HEK293 (cell line): Measurements from ENCODE around the gene DLGAP5.
A peak's percentile ranks its signal among the peaks of the same experiment; 100 is the strongest.

ENCODE experiments used
- CTCF ChIA-PET: fragments of 350-600 bp; formaldehyde crosslinking; extraction: SDS; loops from one replicate; lab custom pipeline; 2021; ENCODE audit warnings: antibody characterized with exemption; lab: Yijun Ruan, JAX
- POLR2A ChIA-PET: fragments of 300-600 bp; formaldehyde crosslinking; extraction: SDS; loops from one replicate; lab custom pipeline; 2020; ENCODE audit warnings: antibody characterized with exemption, inconsistent platforms; lab: Yijun Ruan, JAX
- H3K27ac ChIP-seq: fragments of 200-500 bp; sonication (Bioruptor generic); 2 replicates; pipeline ENCODE4 v1.5.1; 2014; ENCODE audit warnings: low read depth, low read length, control low read depth, inconsistent platforms; ENCODE audit errors: extremely low read depth
- H3K36me3 ChIP-seq, 2 experiments: fragments of 200-500 bp in 1 of 2; sonication (Bioruptor generic) in 1 of 2; 1 replicate in 1 of 2; 2 replicates in 1 of 2; pipeline ENCODE4 v1.5.1; 2014 to 2017; ENCODE audit warnings: inconsistent platforms in 2 of 2, low read length in 2 of 2; ENCODE audit not compliant: control insufficient read depth in 2 of 2, insufficient read depth in 1 of 2
- H3K4me1 ChIP-seq: fragments of 200-500 bp; sonication (Bioruptor generic); 2 replicates; pipeline ENCODE4 v1.5.1; 2014; ENCODE audit warnings: mild to moderate bottlenecking, low read length, inconsistent platforms; ENCODE audit not compliant: control insufficient read depth, insufficient read depth
- H3K4me3 ChIP-seq: 2 replicates; pipeline ENCODE4 v1.5.1; 2011; ENCODE audit warnings: low read depth, mild to moderate bottlenecking, control low read depth, low read length, moderate library complexity
- H3K9me3 ChIP-seq: fragments of 200-500 bp; sonication (Bioruptor generic); 2 replicates; pipeline ENCODE4 v1.5.1; 2014; ENCODE audit warnings: low read depth, low read length, inconsistent platforms; ENCODE audit not compliant: control insufficient read depth, insufficient read depth
- GLI2 ChIP-seq: fragments of 450-650 bp; formaldehyde crosslinking; IDR thresholded peaks from 2 replicates; pipeline ENCODE4; 2017; ENCODE audit warnings: missing biosample characterization, missing genetic modification characterization, low read depth, borderline replicate concordance
- MZF1 ChIP-seq: fragments of 450-650 bp; formaldehyde crosslinking; IDR thresholded peaks from 2 replicates; pipeline ENCODE4 v1.5.1; 2017; ENCODE audit warnings: missing biosample characterization, missing genetic modification characterization, borderline replicate concordance
- ZBTB48 ChIP-seq: fragments of 450-650 bp; formaldehyde crosslinking; IDR thresholded peaks from 2 replicates; pipeline ENCODE4 v1.5.1; 2016; ENCODE audit warnings: missing biosample characterization, missing genetic modification characterization
- ZNF10 ChIP-seq: fragments of 450-650 bp; formaldehyde crosslinking; IDR thresholded peaks from 2 replicates; pipeline ENCODE4 v1.5.1; 2017; ENCODE audit warnings: missing biosample characterization, missing genetic modification characterization
- ZNF114 ChIP-seq: fragments of 450-650 bp; formaldehyde crosslinking; IDR thresholded peaks from 2 replicates; pipeline ENCODE4 v1.5.0; 2017; ENCODE audit warnings: missing biosample characterization, missing genetic modification characterization
- ZNF19 ChIP-seq: fragments of 450-650 bp; formaldehyde crosslinking; IDR thresholded peaks from 2 replicates; pipeline ENCODE4; 2016; ENCODE audit warnings: missing biosample characterization, missing genetic modification characterization, low read depth
- ZNF202 ChIP-seq: fragments of 450-650 bp; formaldehyde crosslinking; IDR thresholded peaks from 2 replicates; pipeline ENCODE4 v1.5.1; 2016; ENCODE audit warnings: missing biosample characterization, missing genetic modification characterization, borderline replicate concordance
- ZNF266 ChIP-seq: fragments of 450-650 bp; formaldehyde crosslinking; IDR thresholded peaks from 2 replicates; pipeline ENCODE4 v1.5.1; 2016; ENCODE audit warnings: missing biosample characterization, missing genetic modification characterization, low read depth
- ZNF274 ChIP-seq, 2 experiments: fragments of 200-500 bp in 1 of 2; fragments of 450-650 bp in 1 of 2; sonication (Bioruptor generic) in 1 of 2; formaldehyde crosslinking in 1 of 2; IDR thresholded peaks; 2 replicates each; pipeline versions ENCODE4 v1.5.1 to v1.6.1; 2014 to 2016; ENCODE audit warnings: borderline replicate concordance in 1 of 2, inconsistent platforms in 1 of 2, low read length in 1 of 2, missing biosample characterization in 1 of 2, missing genetic modification characterization in 1 of 2
- ZNF280D ChIP-seq: fragments of 450-650 bp; formaldehyde crosslinking; IDR thresholded peaks from 2 replicates; pipeline ENCODE4 v1.5.1; 2016; ENCODE audit warnings: missing biosample characterization, missing genetic modification characterization
- ZNF335 ChIP-seq: fragments of 450-650 bp; formaldehyde crosslinking; conservative IDR thresholded peaks from 2 replicates; pipeline ENCODE4 v1.5.1; 2016; ENCODE audit warnings: missing biosample characterization, missing genetic modification characterization
- ZNF366 ChIP-seq: fragments of 450-650 bp; formaldehyde crosslinking; conservative IDR thresholded peaks from 2 replicates; pipeline ENCODE4 v1.5.1; 2016; ENCODE audit warnings: missing biosample characterization, missing genetic modification characterization
- ZNF404 ChIP-seq: fragments of 450-650 bp; formaldehyde crosslinking; IDR thresholded peaks from 2 replicates; pipeline ENCODE4 v1.5.1; 2017; ENCODE audit warnings: missing biosample characterization, missing genetic modification characterization
- ZNF423 ChIP-seq: fragments of 450-650 bp; formaldehyde crosslinking; IDR thresholded peaks from 2 replicates; pipeline ENCODE4 v1.5.1; 2016; ENCODE audit warnings: missing biosample characterization, missing genetic modification characterization
- ZNF621 ChIP-seq: fragments of 450-650 bp; formaldehyde crosslinking; IDR thresholded peaks from 2 replicates; pipeline ENCODE4 v1.5.1; 2017; ENCODE audit warnings: missing biosample characterization, missing genetic modification characterization
- ZNF629 ChIP-seq: fragments of 450-650 bp; formaldehyde crosslinking; IDR thresholded peaks from 2 replicates; pipeline ENCODE4 v1.5.1; 2017; ENCODE audit warnings: missing biosample characterization, missing genetic modification characterization
- ZNF664 ChIP-seq: fragments of 450-650 bp; formaldehyde crosslinking; IDR thresholded peaks from 2 replicates; pipeline ENCODE4 v1.5.1; 2016; ENCODE audit warnings: missing biosample characterization, missing genetic modification characterization
- ZNF670 ChIP-seq: fragments of 450-650 bp; formaldehyde crosslinking; IDR thresholded peaks from 2 replicates; pipeline ENCODE4 v1.5.1; 2016; ENCODE audit warnings: missing biosample characterization, missing genetic modification characterization, low read depth
- ZNF677 ChIP-seq: fragments of 450-650 bp; IDR thresholded peaks from 2 replicates; pipeline ENCODE4 v1.5.0; 2018; ENCODE audit warnings: missing biosample characterization, mild to moderate bottlenecking, missing genetic modification characterization, moderate library complexity
- ZNF707 ChIP-seq: fragments of 450-650 bp; formaldehyde crosslinking; IDR thresholded peaks from 2 replicates; pipeline ENCODE4 v1.5.1; 2016; ENCODE audit warnings: missing biosample characterization, missing genetic modification characterization
- TF ChIP-seq, protein P1 (sequence below): fragments of 450-650 bp; formaldehyde crosslinking; IDR thresholded peaks from 2 replicates; pipeline ENCODE4 v1.5.1; 2017; ENCODE audit warnings: missing biosample characterization, mild to moderate bottlenecking, missing genetic modification characterization, moderate library complexity
- TF ChIP-seq, protein P2 (sequence below): fragments of 450-650 bp; formaldehyde crosslinking; IDR thresholded peaks from 2 replicates; pipeline ENCODE4 v1.5.1; 2016; ENCODE audit warnings: missing biosample characterization, missing genetic modification characterization

The DLGAP5 gene

GRCh38 chr14:55206175-55206693 lies 14.8 kb upstream of the DLGAP5 start:
- POLR2A ChIA-PET: no interaction called here
- no peak overlapping the region for H3K4me3 ChIP-seq
- H3K4me1 ChIP-seq: no peaks in the 10 kb centered on the region; the same call in 1 of the 2 replicates
- H3K9me3 ChIP-seq: no peaks in the 10 kb centered on the region
- CTCF ChIA-PET: interaction anchor here (1.2 kb wide), 1 partner anchor 40 kb away, joined by 3 read pairs; no protein-coding TSS in a partner anchor
- TF ChIP-seq ZNF366 (no peak), ZNF335 (peak; percentile 58), ZNF19 (no peak), ZNF664 (tag by site-specific recombination) (peak; percentile 75), ZNF274 (IDR thresholded peaks at IDR 0.05; ENCODE audit: low read length) (no peak), ZNF274 (tag by site-specific recombination; IDR thresholded peaks at IDR 0.05; ENCODE audit: borderline replicate concordance) (no peak)
- no peaks in the 10 kb centered on the region for H3K36me3 ChIP-seq
- no peak overlapping the region for H3K27ac ChIP-seq

DNA sequence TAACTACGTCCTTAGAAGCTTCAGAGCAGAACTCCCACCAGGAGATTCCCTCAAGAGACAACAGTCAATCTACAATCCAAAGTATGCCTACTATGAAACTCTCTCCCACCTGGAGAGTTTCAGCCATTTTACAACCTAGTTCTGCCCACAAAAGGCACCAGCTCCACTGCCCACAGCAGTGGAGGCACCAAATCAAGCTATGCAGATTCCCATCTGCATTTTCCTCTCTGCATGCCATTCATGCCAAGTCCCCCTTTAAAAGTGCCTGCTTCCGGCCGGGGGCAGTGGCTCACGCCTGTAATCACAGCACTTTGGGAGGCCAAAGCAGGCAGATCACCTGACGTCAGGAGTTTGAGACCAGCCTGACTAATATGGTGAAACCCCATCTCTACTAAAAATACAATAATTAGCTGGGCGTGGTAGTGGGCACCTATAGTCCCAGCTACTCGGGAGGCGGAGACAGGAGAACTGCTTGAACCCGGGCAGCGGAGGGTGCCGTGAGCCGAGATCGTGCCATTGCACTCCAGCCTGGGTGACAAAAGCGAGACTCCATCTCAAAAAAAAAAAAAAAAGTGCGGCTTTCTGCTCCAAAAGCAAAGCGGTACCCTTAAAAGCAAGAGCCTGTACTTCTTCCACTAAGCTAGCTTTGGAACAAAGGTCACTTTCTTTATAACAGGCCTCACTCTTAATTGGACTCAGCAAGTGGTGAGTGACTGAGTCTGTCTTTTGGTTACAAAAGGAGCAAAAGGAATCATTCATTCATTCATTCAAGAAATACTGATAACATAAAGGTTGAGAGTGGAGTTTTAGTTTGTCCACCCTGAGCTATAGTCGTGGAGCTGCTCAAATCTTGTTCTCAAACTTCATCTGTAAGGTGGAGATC lies 10.1 kb upstream of the DLGAP5 start:
- ChIA-PET CTCF (interaction anchor here (1.4 to 1.7 kb wide), 2 partner anchors 10 to 12 kb away, joined by 5 read pairs; no protein-coding TSS in a partner anchor), POLR2A (interaction anchor here (0.8 kb wide), 1 partner anchor 10 kb away, joined by 3 read pairs; the partner anchor contains the start of gene DLGAP5)
- Histone ChIP-seq H3K9me3 (no peaks in the 10 kb centered on the region), H3K4me1 (no peaks in the 10 kb centered on the region; the same call in 1 of the 2 replicates), H3K27ac (no peak overlapping the region), H3K4me3 (no peak overlapping the region), H3K36me3 (no peaks in the 10 kb centered on the region)
- TF ChIP-seq ZBTB48 (tag by site-specific recombination) (no peak), ZNF707 (tag by site-specific recombination) (no peak), ZNF677 (tag by site-specific recombination) (no peak), ZNF114 (tag by site-specific recombination) (no peak), ZNF10 (tag by site-specific recombination) (no peak), ZNF202 (tag by site-specific recombination) (no peak), MZF1 (tag by site-specific recombination) (no peak)
- TF ChIP-seq, protein P1, sequence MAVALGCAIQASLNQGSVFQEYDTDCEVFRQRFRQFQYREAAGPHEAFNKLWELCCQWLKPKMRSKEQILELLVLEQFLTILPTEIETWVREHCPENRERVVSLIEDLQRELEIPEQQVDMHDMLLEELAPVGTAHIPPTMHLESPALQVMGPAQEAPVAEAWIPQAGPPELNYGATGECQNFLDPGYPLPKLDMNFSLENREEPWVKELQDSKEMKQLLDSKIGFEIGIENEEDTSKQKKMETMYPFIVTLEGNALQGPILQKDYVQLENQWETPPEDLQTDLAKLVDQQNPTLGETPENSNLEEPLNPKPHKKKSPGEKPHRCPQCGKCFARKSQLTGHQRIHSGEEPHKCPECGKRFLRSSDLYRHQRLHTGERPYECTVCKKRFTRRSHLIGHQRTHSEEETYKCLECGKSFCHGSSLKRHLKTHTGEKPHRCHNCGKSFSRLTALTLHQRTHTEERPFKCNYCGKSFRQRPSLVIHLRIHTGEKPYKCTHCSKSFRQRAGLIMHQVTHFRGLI: no peak

DNA sequence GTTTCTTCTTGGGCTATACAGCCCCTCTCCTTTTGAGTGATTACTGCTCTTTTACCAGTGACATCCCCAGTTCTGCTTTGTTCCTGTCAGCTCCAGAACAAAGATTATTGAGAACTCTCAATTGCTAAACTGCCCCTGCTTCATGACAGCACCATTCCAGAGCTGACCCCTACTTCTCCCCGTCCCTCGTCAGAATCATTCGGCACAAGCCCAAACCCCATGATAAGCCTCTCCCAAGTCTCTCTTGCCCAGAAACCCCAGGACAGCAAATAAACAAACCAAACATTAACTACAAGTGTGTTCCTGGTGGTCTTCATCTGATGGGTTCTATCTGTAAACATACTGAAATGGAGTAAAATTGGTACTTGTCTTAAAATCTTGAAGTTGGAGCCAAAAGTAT lies 9.3 kb upstream of the DLGAP5 start:
- H3K9me3 ChIP-seq: no peaks in the 10 kb centered on the region
- CTCF ChIA-PET: interaction anchor here (1.4 kb wide), 1 partner anchor 11 kb away, joined by 5 read pairs; no protein-coding TSS in a partner anchor
- POLR2A ChIA-PET: interaction anchor here (0.8 kb wide), 1 partner anchor 10 kb away, joined by 3 read pairs; the partner anchor contains the start of gene DLGAP5
- no peak overlapping the region for H3K27ac ChIP-seq
- H3K36me3 ChIP-seq: no peaks in the 10 kb centered on the region
- no peak overlapping the region for H3K4me3 ChIP-seq
- no peaks in the 10 kb centered on the region for H3K4me1 ChIP-seq
- TF ChIP-seq ZNF404 (no peak), ZNF629 (tag by site-specific recombination) (no peak), ZNF670 (tag by site-specific recombination) (no peak), ZNF621 (tag by site-specific recombination) (no peak), ZNF280D (tag by site-specific recombination) (no peak), ZNF266 (no peak), GLI2 (tag by site-specific recombination) (no peak), ZNF423 (tag by site-specific recombination) (no peak)
- TF ChIP-seq, protein P1: no peak
- TF ChIP-seq, protein P2, sequence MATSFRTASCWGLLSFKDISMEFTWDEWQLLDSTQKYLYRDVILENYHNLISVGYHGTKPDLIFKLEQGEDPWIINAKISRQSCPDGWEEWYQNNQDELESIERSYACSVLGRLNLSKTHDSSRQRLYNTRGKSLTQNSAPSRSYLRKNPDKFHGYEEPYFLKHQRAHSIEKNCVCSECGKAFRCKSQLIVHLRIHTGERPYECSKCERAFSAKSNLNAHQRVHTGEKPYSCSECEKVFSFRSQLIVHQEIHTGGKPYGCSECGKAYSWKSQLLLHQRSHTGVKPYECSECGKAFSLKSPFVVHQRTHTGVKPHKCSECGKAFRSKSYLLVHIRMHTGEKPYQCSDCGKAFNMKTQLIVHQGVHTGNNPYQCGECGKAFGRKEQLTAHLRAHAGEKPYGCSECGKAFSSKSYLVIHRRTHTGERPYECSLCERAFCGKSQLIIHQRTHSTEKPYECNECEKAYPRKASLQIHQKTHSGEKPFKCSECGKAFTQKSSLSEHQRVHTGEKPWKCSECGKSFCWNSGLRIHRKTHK (tag by site-specific recombination): no peak
